ENCODE measurements around the gene FAM20A.

- TF ChIP-seq TFAM (CRISPR knock-in tag; conservative IDR thresholded peaks at IDR 0.05) = no peak
- TF ChIP-seq SMAD2 (IDR thresholded peaks at IDR 0.05; ENCODE audit: low read depth, low read length) = no peak
These were observed 33.6 kb downstream of the FAM20A start for GRCh38 chr17:68567581-68567980.

Data from K562 (cell line).